Activated CD4-positive, alpha-beta T cell treated with anti-CD3 and anti-CD28 coated beads, Interleukin-2, amount 50 U/mL, for 24 hours (primary cell): Measurements from ENCODE around the gene LRRC8B.
"Not testable (repeated sequence)": the region's sequence is repeated elsewhere in the genome, so short reads cannot be mapped to it uniquely, and the experiment has no call there.

ENCODE experiments used
- DNase-seq, 2 donors: peaks; one replicate each; pipeline ENCODE4 v3.0.0-alpha.2; 2020; ENCODE audit warnings: low read depth in 1 of 2, low spot score in 1 of 2

Gene LRRC8B

GRCh38 chr1:89606227-89606980 lies 81.8 kb downstream of the LRRC8B start:
- no peak for DNase-seq

- DNase-seq, result no peak
These were observed 82.5 kb downstream of the LRRC8B start for GRCh38 chr1:89607156-89607555.

GRCh38 chr1:89607586-89608318 lies 83.1 kb downstream of the LRRC8B start:
- DNase-seq, result no peak

- peak in 1 of 2 donors; percentile 75 for DNase-seq
These were observed 83.8 kb downstream of the LRRC8B start for GRCh38 chr1:89608319-89608983.

GRCh38 chr1:89608984-89609725 lies 84.5 kb downstream of the LRRC8B start:
- peak in 1 of 2 donors; percentile 57 for DNase-seq

GRCh38 chr1:89609781-89610456 lies 85.3 kb downstream of the LRRC8B start:
- no peak for DNase-seq

- DNase-seq, result no peak
These were observed 85.9 kb downstream of the LRRC8B start for GRCh38 chr1:89610457-89611011.

GRCh38 chr1:89611721-89612120 lies 87.1 kb downstream of the LRRC8B start:
- DNase-seq, result no peak

GRCh38 chr1:89613928-89614327 lies 89.3 kb downstream of the LRRC8B start:
- DNase-seq, result no peak

- no peak for DNase-seq
These were observed 91.3 kb downstream of the LRRC8B start for GRCh38 chr1:89615676-89616598.

GRCh38 chr1:89616844-89617627 lies 92.4 kb downstream of the LRRC8B start:
- no peak for DNase-seq

- DNase-seq, result no peak
These were observed 96.0 kb downstream of the LRRC8B start for GRCh38 chr1:89620664-89621063.

GRCh38 chr1:89622895-89623294 lies 98.3 kb downstream of the LRRC8B start:
- no peak for DNase-seq

GRCh38 chr1:89624314-89624713 lies 99.7 kb downstream of the LRRC8B start:
- no peak for DNase-seq

GRCh38 chr1:89624715-89625323 lies 100.2 kb downstream of the LRRC8B start:
- no peak for DNase-seq

GRCh38 chr1:89627596-89627962 lies 103.0 kb downstream of the LRRC8B start:
- no peak for DNase-seq

- DNase-seq, result no peak
These were observed 104.5 kb downstream of the LRRC8B start for GRCh38 chr1:89629146-89629545.

GRCh38 chr1:89629600-89629999 lies 105.0 kb downstream of the LRRC8B start:
- not testable (repeated sequence) for DNase-seq
